GM12865 (cell line): ENCODE data around the gene ABCB8.

Source experiments
- DNase-seq: peaks from one replicate; pipeline ENCODE4 v3.0.0; 2010; ENCODE audit warnings: low read depth
- H3K4me3 ChIP-seq: 2 replicates; pipeline ENCODE4 v1.5.1; 2011; ENCODE audit warnings: mild to moderate bottlenecking, low read depth, low read length, control low read depth
- CTCF ChIP-seq: IDR thresholded peaks from 2 replicates; pipeline ENCODE4 v1.5.1; 2011; ENCODE audit warnings: low read length, control low read depth, low read depth, inconsistent platforms; ENCODE audit not compliant: insufficient read depth; ENCODE audit errors: missing control alignments

ABCB8 gene

DNA sequence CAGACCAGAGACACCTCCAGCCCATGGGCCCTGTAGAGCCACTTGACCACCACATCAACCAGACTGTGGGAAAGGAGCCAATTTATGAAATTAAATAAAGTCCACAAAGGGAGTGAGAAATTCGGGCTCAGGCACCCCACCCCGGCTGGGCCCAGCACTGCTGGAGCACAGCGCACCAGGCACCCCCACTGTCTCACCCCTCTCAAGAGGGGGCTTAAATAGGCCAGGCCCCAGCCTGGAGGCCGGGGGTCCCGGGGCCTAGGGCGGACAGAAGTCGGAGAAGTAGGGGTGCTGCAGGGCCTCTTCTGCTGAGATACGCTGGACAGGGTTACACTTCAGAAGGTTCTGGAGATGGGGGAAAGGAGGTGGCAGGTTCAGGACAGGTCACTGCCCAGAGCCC is 25.5 kb downstream of the ABCB8 start:
- TF ChIP-seq CTCF, result no peak
- no peak for DNase-seq
- H3K4me3 ChIP-seq, result no peak overlapping the region

GRCh38 chr7:151056283-151056665 is 28.0 kb downstream of the ABCB8 start:
- TF ChIP-seq CTCF, result no peak
- DNase-seq, result no peak
- no peak overlapping the region for H3K4me3 ChIP-seq

- H3K4me3 ChIP-seq, result peak overlapping the region; percentile 64
- no peak for DNase-seq
- TF ChIP-seq CTCF, result no peak
Measured at GRCh38 chr7:151056666-151057505, 28.6 kb downstream of the ABCB8 start.

GRCh38 chr7:151057506-151057988 is 29.3 kb downstream of the ABCB8 start, which contains the start of gene CDK5:
CDK5 (minus strand) TSS chr7:151057897; CDS start chr7:151057848, 49 bp downstream.
- no peak for TF ChIP-seq CTCF
- peak within 1 kb of the TSS; percentile 64 for H3K4me3 ChIP-seq
- no peak for DNase-seq

DNA sequence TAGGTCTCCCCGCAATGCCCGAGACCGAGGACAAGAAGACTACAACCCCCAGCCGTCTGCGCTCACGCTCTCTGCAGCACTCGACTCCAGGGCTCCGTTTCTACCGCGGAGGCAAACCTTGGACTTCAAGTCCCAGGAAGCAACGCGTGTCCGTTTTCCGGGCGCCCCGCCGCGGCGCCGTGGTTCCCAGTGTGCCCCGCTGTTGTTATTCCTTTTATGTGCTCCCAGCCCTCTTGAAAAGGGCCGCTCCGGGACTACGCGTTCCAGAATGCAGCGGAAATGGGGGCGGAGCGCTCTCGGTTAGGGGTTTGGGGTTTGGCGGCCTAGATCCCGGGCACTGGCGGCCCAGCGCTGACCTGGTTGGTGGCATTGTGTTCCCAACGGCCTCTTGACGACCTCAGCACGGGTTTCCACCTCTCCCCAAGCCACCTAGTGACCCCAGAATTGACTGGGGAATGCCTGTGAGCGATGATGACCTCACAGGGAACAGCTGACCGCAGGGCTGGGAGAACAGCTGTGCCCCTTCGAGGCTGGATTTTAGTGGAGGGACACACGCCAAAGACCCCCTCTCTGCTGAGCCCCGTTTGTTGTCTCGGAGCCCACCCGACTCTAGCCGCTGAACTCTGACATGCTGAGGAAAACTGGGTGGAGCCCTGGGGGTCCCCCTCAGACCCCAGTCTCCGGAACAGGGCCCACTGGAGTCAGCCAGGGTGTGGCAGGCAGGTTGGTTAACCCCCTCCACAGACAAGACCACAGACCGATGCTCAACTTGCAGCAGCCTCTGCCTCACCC is 29.9 kb downstream of the ABCB8 start:
- no peak for TF ChIP-seq CTCF
- H3K4me3 ChIP-seq, result peak overlapping the region; percentile 62
- peak; percentile 99 for DNase-seq

DNA sequence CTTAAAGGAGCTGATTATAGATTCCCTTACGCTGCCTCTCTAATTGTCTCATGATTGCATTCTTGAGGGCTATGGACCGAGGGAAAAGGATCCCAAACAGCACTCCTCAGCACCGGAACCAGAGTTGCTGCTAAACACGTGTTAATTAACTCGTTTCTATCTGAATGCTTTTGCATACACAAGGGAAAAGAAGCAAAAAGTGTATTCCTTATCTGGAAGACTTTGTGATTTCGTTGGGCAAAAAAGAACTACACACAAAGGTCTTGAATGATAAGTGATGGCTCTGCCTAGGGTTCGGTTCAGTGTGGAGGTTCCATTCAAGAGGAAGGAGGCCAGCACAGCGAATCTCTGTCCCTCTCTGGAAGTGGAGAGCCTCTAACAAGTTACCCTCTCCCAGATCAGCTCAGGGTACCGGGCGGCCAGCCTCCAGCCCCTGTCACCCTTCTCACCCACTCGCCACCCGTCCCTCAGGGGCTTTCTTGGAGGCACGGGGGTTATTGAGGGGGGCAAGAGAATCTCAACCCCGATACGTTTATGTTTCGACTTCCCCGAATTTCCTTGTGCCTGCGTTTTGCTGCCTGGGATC is 30.6 kb downstream of the ABCB8 start:
- H3K4me3 ChIP-seq, result peak overlapping the region; percentile 62
- TF ChIP-seq CTCF, result no peak

More for the DNA sequence above, 30.6 kb downstream of the ABCB8 start:
- peak; percentile 35 for DNase-seq
